Measurements from ENCODE around the gene MORC4.
"Not testable (repeated sequence)": the region's sequence is repeated elsewhere in the genome, so short reads cannot be mapped to it uniquely, and the experiment has no call there.

Gene MORC4

DNA sequence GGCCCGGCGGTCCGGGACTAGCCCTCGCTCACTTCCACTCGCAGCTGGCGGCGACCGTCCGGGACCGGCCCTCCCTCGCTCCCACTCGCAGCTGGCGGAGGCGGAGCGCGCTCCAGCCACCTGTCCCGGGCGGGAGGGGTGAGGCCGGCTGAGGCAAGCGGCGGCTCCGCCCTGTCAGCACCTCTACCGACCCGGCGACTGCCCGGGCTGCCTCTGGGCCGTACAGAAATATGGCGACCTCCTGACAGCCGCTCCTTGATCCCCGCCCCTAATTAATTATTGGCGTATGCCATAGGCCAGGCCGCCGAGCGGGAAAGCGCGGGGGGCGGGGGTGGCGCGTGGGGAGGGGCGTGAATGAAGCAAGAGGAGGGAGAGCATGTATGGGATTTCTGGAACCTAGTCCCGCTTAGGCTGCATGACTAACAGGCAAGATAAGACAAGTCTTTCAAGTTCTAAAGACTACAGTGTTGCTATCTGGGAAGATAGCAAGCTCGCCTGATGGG, at the start of gene MORC4:
Gene MORC4, minus strand, starts transcription at position 200 of the 503 bp plus-strand sequence. CDS start 243 bp downstream, outside the sequence.
- DNase-seq = peak; percentile 10

DNA sequence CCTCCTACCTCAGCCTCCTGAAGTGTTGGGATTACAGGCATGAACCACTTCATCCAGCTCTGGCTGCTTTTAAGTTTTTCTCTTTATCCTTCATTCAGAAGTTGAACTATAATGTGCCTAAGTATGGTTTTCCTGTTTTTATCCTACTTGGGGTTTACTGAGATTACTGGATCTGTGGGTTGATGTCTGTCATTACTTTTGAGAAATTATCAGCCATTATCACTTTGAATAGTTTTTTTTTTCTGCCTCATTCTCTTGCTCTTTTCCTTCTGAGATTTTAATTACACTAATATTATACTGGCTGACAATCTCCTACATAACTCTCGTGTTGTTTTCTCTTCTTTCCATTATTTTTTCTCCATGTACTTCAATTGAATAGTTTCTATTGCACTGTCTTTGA, 47.6 kb upstream of the MORC4 start:
- no peak for DNase-seq

DNA sequence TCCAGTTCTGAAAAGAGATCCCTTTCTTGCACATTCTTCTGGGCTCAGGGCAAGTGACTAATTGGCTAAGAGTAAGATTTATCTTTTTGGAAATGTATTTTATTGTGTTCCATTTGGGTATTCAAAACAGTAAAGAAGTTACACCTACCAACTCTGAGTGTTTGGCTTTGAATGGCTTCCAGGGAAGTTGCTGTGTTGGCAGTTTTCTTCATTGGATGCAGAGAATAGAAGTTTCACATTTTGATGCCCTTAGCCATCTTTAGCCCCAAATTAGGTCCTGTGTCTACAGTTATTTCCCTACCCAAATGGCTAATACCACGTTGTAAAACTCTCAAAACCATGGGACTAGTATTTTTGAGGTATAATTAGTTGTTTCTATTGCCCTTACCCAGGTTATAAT, 29.7 kb upstream of the MORC4 start:
- DNase-seq = no peak

DNA sequence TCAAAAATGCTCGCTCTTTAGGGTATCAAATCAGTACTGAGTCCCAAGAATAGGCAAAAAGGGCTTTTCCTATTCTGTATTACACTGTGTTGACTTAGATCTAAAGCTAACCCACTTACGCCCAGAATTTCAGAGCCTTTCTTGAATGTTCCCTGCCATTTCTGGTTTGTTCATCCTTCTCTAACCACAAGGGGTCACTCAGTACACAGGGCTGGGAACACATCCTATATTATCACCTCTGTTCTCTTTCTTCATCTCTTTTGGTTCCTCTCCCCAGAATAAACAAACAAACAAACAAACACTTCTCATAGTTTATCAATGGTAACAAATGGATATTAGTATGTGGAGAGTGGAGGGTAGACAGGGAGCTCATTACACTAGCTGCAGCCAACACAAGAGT, 25.5 kb upstream of the MORC4 start:
- peak; percentile 40 for DNase-seq

DNA sequence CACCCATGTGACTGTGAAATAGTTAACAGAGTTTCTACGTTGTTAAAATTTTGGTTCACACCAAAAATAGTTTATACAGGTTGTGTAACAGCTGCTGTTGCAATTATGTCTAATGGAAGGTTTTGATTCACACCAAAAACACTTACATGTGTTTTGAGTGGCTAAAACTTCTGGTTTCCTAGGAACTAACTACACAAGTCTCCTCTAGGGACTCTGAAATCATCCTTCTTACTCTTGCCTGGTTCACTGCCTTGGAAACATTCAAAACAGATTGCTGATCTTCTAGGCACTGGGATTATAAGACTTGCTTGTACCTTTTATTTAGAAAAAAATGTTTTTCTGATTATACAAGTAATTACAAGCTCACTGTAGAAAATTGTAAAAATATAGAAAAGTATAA, 14.9 kb upstream of the MORC4 start:
- no peak for DNase-seq

DNA sequence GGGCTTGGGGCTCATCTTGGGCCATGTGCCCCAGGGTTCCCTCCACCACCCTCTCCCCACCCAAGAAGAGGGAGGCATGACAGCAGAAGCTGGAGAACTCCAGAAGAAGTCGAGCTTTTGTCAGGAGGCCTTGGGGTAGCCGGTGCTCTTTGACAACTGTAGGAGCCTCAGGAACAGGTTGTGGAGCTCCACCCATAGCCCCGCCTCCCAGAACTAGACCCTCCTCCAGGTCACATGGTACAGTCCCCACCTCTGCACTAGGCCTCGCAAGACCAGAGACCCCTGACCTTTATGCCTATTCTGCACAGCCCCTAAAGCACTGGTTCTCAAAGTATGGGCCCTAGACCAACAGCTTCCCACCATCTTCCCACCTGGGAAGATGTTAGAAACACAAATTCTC, 8.0 kb upstream of the MORC4 start:
- no peak for DNase-seq

DNA sequence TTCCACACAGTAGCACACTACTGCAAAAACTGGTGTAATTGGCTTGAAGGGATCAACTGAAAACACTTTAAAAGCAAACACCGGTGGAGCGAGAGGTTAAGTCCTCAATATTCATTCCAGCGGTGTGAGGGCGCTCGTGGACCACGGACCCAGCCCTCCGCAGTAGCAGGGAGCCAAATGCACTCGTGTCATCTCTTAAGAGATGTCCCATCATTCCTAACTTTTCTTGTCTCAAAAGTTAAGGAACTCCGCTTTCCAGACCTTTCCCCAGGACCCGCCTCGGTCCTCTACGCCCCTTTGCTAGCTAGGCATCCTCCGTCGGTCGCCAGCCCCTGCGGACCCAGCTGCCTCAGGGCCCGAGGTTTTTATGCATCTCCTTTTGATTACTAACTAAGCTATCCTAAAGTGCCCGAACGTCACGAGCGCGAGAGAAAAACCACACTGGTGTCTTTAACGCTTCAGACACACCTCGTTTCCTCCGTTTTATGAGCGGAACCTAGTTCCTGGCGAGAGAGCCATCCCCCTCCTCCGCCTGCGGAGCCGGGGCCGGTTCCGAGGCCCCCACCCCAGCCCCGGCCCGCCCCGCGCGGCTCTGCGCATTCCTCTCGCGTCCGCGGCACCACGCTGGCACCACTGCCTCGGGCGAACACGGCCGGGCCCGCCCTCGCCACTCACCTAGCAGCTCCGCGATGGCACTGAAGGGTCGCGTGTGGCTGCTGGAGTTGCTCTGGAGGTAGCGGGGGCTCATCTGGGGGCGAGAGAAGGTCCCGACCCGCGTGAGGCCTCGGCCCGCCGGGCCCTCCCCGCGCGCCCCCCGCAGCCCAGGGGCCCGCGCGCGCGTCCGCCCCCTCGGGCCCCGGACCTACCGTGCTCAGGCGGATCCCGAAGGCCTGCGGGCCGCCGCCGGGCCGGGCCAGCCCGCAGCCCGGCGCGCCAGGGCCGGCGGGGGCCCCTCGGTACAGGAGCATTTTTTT, 723 bp downstream of the MORC4 start:
- peak; percentile 30 for DNase-seq

DNA sequence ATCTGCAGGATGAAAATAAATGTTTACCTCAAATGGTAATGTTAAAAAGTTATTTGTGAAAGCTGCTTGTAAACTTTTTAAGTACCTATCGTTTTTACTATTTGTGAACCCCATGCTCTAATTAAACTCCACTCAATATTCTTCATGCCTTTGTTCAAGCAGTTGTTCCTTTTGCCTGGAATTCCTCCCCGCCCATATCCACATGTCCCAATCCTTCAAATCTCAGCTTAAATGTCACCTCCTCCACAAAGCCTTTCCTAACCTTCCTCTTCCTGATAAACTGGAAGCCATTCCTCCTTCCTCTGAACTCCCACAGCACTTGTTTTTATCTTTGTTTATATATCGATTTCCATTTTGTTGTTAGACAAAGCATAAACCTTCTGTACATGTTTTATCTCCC, 2.4 kb downstream of the MORC4 start:
- no peak for DNase-seq

DNA sequence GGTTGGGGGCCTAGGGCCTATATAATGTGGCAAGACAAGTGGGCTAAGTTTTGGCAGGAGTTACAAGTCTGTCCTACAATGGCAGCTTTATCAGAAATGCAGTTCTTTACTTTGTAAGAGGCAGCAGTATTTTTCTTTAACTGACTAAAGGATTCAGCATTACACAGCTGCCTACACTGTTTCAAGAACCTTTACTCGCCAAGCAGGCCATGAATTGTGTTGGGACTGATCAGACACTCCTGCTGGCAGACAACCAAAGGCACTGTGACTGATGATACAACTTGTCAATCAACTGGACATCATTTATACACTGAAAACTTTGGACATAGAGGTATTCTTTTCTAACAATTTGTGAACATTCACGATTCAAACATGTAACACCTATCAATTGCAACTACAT, 4.3 kb downstream of the MORC4 start:
- DNase-seq = no peak

DNA sequence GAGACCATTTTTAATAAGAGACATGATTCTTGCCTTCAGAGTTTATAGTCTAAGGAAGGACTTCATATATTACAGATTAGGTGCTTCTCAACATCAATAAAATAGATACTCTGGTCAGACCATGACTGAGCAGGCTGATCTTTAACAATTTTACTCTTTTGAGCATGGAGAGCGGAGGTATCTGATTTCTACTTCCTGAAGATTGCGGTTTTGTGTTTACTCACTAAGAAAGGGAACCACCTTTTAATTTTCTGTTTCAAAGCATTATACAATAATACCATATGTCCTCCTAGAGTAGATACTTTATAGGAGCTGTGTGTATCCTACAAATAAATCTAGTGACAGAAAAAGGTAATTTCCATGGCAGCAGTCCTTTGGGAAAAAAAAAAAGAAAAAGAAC, 12.5 kb downstream of the MORC4 start:
- DNase-seq = no peak

DNA sequence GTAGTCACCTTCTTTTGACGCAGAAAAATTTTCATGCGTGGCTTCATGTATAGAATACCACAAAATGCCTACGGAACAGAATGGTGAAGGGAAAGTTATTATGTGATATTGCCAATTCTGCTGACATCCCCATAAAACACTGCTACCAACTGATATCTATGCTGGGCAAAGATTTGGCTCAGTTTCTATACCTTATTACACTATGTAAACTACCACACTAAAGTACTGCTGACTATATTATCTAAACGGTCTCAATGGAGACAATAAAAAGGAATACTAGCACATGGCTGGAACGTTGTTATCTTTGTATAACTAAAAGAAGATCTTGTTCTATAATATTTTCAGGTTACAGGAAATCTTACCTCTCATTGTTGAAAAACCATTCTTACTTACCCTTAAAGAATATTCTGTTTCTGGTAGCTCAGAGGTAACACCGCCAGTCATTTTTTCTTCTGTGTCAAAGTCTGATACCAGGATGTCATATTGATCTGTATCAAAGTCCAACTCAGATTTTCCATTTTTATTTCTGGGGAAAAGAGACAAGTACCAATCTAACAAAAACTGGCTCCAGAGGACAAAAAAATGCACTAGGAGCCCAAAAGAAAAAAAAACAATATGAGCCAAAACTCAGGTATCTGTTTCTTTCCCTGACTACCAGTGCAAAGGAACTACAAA, 18.9 kb downstream of the MORC4 start:
- DNase-seq = no peak

DNA sequence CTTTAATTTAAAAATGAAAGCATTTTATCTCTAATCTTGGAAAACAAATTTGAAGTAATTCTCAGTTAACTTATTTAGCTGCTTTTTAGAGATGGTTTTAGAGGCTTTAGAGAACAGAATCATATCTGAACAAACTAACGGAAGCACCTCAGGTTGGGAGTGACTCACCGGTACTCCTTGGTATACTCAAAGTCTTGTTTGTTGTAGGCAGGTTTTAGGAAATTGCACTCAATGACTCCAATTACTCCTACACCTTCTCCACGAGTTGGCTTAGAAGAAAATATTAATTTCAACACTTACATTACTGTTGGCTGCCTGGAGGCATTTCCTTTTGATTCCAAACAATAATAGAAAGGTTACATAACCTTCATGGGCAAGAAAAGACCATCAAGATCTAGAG, 23.6 kb downstream of the MORC4 start:
- no peak for DNase-seq

DNA sequence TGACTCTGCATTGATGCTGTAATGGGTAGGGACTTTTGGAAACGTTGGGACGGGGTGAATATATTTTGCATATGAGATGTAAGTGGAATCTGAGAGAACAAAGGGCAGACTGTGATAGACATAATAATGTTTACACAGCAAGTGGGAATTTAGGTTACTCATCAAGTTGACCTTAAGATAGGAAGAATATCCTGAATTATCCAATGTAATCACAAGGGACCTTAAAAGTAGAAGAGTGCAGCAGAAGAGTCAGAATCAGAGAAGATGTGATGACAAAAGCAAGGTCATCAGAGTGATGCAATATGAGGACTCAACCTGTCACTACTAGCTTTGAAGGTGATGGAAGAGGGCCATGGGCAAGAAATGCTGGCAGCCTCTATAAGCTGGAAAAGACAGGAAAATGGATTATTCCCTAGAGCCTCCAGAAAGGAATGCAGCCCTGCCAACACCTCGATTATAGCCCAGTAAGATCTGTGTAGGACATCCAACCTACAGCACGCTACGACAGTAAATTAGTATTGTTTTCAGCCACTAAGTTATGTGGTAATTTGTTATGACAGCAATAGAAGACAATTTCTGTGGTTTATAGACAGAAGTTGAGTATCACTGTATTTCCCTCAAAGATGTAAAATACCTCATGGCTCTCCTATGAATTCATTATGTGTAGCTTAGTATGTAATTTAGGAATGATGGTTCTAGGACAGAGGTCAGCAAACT, 26.4 kb downstream of the MORC4 start:
- DNase-seq = no peak

DNA sequence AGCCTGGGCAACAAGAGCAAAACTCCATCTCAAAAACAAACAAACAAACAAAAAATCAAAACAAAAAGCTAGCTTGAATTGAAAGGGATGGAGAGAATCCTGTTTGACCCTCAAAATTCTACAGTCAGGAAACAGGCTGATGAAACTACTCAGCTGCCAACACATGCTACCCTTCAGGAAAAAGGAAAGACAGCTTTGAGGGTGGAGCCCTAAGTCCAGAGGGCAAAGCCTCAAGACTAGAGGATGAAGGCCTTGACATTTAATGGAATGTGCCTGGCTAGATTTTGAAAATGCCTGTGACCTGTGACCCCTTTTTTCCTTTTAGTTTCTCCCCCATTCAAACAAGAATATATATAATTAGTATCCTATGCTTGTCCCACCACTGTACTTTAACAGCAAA, 27.1 kb downstream of the MORC4 start:
- no peak for DNase-seq

DNA sequence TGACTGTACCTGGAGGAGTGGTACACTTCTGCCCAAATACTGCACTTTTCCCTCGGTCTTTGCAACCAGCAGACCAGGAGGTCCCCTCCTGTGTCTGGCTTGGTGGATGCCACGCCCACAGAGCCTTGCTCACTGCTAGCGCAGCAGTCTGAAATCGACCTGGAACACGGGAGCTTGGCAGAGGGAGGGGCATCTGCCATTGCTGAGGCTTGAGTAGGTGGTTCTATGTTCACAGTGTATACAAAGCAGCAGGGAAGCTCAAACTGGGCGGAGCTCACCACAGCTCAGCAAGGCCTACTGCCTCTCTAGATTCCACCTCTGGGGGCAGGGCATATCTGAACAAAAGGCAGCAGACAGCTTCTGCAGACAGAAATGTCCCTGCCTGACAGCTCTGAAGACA, 33.5 kb downstream of the MORC4 start:
- not testable (repeated sequence) for DNase-seq

DNA sequence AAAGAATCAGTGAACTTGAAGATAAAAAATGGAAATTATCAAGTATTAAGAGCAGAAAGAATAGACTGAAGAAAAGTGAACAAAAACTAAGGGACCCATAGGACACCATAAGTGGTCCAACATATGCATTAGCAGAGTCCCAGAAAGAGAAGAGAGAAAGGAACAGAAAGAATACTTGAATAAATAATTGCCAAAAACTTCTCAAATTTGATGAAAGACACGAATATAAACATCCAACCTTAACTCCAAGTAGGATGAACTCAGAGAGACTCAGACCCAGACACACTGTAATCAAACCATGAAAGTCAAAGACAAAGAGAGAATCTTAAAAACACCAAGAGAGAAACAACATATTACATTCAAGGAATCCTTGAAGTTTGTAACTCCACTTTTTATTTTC, 35.7 kb downstream of the MORC4 start:
- no peak for DNase-seq

DNA sequence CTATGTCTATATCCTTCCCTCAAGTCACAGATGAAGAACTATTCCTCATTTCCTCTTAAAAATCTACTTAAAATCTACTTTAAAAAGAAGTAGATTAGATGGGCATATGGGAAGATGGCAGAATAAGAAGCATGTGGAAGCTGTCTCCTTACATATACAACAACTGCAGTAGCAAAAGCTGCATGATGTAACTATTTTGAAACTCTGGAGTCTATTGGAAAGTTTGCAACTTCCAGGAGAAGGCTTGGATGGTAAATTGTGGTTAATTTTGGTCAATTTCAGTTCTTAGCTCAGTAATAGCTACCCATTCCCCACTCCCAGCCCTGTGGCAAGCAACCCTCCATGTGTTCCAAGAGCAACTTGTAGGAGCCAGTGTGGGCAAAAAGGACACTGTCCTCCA, 36.9 kb downstream of the MORC4 start:
- DNase-seq = no peak

DNA sequence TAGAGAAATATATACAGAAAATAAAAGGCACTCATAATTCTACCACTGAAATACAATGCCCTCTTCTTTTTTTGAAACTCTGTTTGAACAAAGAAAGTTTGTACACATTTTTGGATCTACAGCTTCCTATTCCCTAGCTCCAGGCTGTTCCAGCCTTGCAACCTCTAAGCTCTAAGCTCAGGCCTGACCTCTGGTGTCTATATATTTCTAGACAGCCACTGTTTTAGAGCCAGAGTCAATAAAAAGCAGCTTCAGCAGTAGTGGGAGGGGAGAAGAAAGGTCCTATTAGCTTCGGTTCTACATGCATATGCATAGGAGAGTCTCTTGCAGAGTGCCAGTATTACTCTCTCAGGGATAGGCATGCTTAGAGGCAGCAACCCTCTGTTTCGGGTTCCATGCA, 40.1 kb downstream of the MORC4 start:
- no peak for DNase-seq

DNA sequence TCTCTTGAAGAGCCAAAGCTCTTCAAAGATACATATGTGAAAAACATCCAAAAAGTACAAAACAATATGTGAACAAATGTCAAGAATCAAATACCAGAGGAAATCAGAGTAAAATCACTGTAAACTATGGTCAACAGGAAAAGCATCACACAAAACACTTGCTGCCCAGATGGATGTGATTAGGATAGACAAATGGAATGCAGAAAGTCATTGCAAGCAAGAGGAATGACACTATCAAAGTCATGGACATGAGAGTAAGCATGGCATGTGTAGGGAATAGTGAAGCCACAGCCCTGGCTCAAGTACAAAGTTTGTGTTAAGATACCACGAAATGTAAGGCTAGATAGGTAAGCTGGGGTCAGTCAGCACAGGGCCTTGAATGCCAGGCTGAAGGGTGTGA, 42.2 kb downstream of the MORC4 start:
- DNase-seq = no peak

DNA sequence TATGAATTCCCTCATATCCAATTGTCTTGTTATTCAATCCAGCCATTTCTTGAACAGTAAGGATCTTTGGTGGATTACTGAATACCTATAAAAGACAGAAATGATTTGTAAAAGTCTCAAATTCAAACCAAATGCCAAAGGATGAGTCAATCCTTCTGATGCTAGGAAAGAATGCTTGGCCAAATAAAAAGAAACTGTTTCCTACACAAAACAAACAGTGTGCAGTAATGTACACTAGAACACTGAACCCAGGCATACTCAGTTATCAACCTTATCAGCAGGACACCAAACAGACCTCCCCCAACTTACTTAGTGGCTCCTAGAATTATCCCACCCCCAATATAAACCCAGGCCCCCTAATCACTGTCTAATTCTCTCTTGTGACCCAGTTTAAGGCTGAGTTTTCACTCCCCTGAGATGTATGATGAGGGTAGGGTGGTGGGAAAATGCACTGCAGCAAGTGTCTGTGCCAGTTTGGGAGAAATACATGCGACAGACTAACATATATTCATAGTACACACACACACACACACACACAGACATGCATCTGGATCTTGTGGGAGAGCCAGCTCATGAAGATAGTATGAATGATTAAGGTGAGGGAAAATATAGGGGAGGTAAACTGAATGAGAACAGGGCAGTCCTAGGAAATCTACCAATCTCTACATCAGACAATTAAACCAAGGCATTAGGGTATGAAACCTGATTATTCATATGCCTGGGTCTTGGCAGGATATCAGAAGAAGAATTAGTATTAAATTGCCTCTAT, 44.8 kb downstream of the MORC4 start:
- DNase-seq = no peak

DNA sequence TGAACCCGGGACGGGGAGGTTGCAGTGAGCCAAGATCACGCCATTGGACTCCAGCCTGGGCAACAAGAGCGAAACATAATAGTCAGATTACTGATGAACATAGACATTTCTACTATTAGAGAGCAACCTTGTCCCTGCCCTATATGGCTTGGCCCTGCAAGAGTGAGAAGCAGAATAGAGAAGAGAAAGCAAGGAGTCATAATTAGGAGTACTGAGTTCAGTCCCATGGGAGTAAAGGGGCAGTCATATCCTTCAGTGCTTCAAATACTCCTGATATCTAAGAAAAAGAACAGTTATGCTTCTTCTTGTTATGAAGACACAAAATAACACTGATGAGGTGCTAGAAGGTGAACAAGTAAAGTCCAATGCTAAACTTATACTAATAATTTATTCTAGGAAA, 46.0 kb downstream of the MORC4 start:
- no peak for DNase-seq

DNA sequence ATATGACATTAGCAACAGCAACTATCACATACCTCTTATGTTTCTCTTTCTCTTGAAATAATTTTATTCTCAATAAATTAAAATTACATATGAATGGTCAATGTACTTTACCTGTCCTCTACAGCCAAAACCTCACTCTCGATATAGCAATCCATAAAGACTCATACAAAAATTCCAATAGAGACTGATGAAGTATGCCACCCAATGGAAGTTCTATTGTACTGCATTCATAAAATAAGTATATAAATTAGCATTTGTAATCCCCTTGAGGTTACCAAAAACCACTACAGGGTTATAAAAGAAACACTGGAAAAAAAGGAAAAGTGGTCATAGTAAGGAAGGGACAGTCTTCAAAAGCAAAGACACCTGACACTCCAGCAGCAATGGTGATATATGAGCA, 47.0 kb downstream of the MORC4 start:
- peak; percentile 21 for DNase-seq

DNA sequence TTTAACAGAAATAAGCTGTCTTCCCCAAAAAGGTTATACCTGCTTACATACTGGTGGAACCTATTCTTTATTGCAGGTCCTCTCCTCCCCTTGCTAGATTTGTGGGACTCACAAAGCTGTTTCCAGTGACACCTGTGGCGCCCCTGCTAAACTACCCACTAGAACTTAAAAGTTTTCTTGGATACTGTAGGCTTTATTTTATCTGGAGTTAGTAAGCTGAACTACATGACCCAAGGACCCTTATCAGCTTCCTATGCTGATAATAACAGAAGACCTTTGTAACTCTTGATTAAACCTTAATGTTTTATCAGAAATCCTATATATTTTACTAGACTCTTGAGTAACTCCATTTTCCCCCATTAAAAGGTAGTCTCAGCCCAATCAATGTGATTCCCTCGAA, 47.5 kb downstream of the MORC4 start:
- no peak for DNase-seq

All from hematopoietic multipotent progenitor cell treated with erythropoietin and hydrocortisone succinate and interleukin-3 and kit ligand, for 8 days (in vitro differentiated cells).